Astrocyte (in vitro differentiated cells and primary cell): ENCODE data around the gene ROPN1. TPM values are rescaled to one million over a fixed set of nuclear protein-coding genes. Genes with fewer than 3 reads are reported as not detected.

ENCODE experiments used
- DNase-seq: peaks from one replicate; pipeline ENCODE4 v3.0.0-alpha.2; 2010; ENCODE audit warnings: low read depth
- FAIRE-seq: peaks from 2 replicates; lab custom pipeline; 2011; peaks lifted over from hg19 to GRCh38; lab: Jason Lieb, UNC
- H2AFZ ChIP-seq: 2 replicates; pipeline ENCODE4 v1.6.0; 2012; ENCODE audit warnings: low read depth, low read length, inconsistent platforms
- H3K27ac ChIP-seq: 2 replicates; pipeline ENCODE4 v1.5.1; 2011; ENCODE audit warnings: low read depth, low read length, inconsistent platforms
- H3K27me3 ChIP-seq: 2 replicates; pipeline ENCODE4 v1.6.0; 2011; ENCODE audit warnings: low read length, inconsistent platforms; ENCODE audit not compliant: insufficient read depth
- H3K36me3 ChIP-seq: 2 replicates; pipeline ENCODE4 v1.5.1; 2011; ENCODE audit warnings: low read length, inconsistent platforms; ENCODE audit not compliant: insufficient read depth
- H3K4me1 ChIP-seq: 2 replicates; pipeline ENCODE4 v1.5.1; 2011; ENCODE audit warnings: low read length, inconsistent platforms; ENCODE audit not compliant: insufficient read depth
- H3K4me2 ChIP-seq: 2 replicates; pipeline ENCODE4 v1.6.0; 2012; ENCODE audit warnings: low read length, inconsistent platforms
- H3K4me3 ChIP-seq: 2 replicates; pipeline ENCODE4 v1.5.1; 2011; ENCODE audit warnings: low read depth, mild to moderate bottlenecking, low read length, inconsistent platforms; ENCODE audit not compliant: insufficient read depth
- H3K79me2 ChIP-seq: 2 replicates; pipeline ENCODE4 v1.6.0; 2012; ENCODE audit warnings: mild to moderate bottlenecking, low read length, inconsistent platforms; ENCODE audit not compliant: insufficient read depth
- H3K9ac ChIP-seq: 2 replicates; pipeline ENCODE4 v1.6.0; 2012; ENCODE audit warnings: mild to moderate bottlenecking, low read length, inconsistent platforms
- H3K9me3 ChIP-seq: 2 replicates; pipeline ENCODE4 v1.5.1; 2012; ENCODE audit warnings: low read depth, mild to moderate bottlenecking, low read length, inconsistent platforms; ENCODE audit not compliant: insufficient read depth
- H4K20me1 ChIP-seq: 2 replicates; pipeline ENCODE4 v1.6.0; 2012; ENCODE audit warnings: low read length, inconsistent platforms; ENCODE audit not compliant: insufficient read depth
- H3K27ac Mint-ChIP-seq: one replicate; pipeline ENCODE4 v1.8.0; 2021; ENCODE audit warnings: mild to moderate bottlenecking, mixed read lengths; ENCODE audit not compliant: unreplicated experiment
- H3K27me3 Mint-ChIP-seq: one replicate; pipeline ENCODE4 v1.8.0; 2021; ENCODE audit warnings: low read depth, mixed read lengths; ENCODE audit not compliant: unreplicated experiment
- H3K36me3 Mint-ChIP-seq: one replicate; pipeline ENCODE4 v1.8.0; 2021; ENCODE audit warnings: low read depth, mixed read lengths; ENCODE audit not compliant: unreplicated experiment
- H3K4me1 Mint-ChIP-seq: one replicate; pipeline ENCODE4 v1.8.0; 2021; ENCODE audit warnings: low read depth, mixed read lengths; ENCODE audit not compliant: unreplicated experiment
- H3K4me3 Mint-ChIP-seq: one replicate; pipeline ENCODE4 v1.8.0; 2021; ENCODE audit warnings: mild to moderate bottlenecking, moderate library complexity, mixed read lengths; ENCODE audit not compliant: unreplicated experiment
- H3K9me3 Mint-ChIP-seq: one replicate; pipeline ENCODE4 v1.8.0; 2021; ENCODE audit warnings: mild to moderate bottlenecking, mixed read lengths; ENCODE audit not compliant: unreplicated experiment
- EZH2 ChIP-seq: IDR thresholded peaks from 2 replicates; pipeline ENCODE4 v1.6.1; 2012; ENCODE audit warnings: mild to moderate bottlenecking, low read length, inconsistent platforms; ENCODE audit not compliant: insufficient read depth
- total RNA-seq: library from RNA; stranded (reverse); gene quantifications from 2 replicates; pipeline ENCODE4 v1.2.1, GENCODE V29; 2021
- TF ChIP-seq, protein P1 (sequence below): IDR thresholded peaks from 2 replicates; pipeline ENCODE4 v1.5.1; 2011; ENCODE audit warnings: low read depth, mild to moderate bottlenecking, inconsistent platforms, low read length, moderate library complexity; ENCODE audit not compliant: insufficient read depth

ROPN1 gene
- total RNA-seq, 1 donor from 2014 or later: not detected

DNA sequence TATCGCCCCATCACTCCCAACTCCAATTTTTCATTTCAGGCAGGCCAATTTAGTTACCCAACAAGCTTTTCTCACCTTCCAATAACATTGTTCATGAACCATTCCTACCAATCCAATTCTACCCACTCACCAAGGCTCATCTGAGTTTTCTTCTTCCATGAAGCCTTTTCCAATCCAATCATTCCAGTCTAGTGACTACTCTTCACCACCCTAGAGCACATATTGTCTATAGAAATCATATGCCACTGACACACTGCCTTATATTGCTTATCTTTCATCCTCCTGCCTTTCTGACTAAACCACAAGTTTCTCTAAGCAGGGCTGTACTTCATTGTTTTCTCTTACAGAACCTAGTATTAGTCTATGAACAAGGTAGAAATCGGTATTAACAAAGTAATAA is 42.3 kb downstream of the ROPN1 start:
- peaks cover 56% of the 10 kb centered on the region for H3K36me3 ChIP-seq
- no peak overlapping the region for H3K4me2 ChIP-seq
- H3K9me3 Mint-ChIP-seq: no peaks in the 10 kb centered on the region
- peaks cover 9% of the 10 kb centered on the region for H3K36me3 Mint-ChIP-seq
- H4K20me1 ChIP-seq: no peaks in the 10 kb centered on the region
- no peaks in the 10 kb centered on the region for H3K79me2 ChIP-seq
- TF ChIP-seq, protein P1, sequence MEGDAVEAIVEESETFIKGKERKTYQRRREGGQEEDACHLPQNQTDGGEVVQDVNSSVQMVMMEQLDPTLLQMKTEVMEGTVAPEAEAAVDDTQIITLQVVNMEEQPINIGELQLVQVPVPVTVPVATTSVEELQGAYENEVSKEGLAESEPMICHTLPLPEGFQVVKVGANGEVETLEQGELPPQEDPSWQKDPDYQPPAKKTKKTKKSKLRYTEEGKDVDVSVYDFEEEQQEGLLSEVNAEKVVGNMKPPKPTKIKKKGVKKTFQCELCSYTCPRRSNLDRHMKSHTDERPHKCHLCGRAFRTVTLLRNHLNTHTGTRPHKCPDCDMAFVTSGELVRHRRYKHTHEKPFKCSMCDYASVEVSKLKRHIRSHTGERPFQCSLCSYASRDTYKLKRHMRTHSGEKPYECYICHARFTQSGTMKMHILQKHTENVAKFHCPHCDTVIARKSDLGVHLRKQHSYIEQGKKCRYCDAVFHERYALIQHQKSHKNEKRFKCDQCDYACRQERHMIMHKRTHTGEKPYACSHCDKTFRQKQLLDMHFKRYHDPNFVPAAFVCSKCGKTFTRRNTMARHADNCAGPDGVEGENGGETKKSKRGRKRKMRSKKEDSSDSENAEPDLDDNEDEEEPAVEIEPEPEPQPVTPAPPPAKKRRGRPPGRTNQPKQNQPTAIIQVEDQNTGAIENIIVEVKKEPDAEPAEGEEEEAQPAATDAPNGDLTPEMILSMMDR: no peak
- no peak for TF ChIP-seq EZH2
- FAIRE-seq: peak; percentile 84
- no peaks in the 10 kb centered on the region for H3K27me3 Mint-ChIP-seq
- H3K4me3 Mint-ChIP-seq: no peak overlapping the region
- no peak overlapping the region for H3K4me3 ChIP-seq
- H3K4me1 Mint-ChIP-seq: peaks cover 10% of the 10 kb centered on the region
- H3K9ac ChIP-seq: no peak overlapping the region
- peak; percentile 72 for DNase-seq
- H3K27ac Mint-ChIP-seq: peak overlapping the region; percentile 2
- no peaks in the 10 kb centered on the region for H3K27me3 ChIP-seq
- H3K27ac ChIP-seq: peak overlapping the region; percentile 6
- H3K9me3 ChIP-seq: no peaks in the 10 kb centered on the region
- no peaks in the 10 kb centered on the region for H3K4me1 ChIP-seq
- no peak overlapping the region for H2AFZ ChIP-seq

DNA sequence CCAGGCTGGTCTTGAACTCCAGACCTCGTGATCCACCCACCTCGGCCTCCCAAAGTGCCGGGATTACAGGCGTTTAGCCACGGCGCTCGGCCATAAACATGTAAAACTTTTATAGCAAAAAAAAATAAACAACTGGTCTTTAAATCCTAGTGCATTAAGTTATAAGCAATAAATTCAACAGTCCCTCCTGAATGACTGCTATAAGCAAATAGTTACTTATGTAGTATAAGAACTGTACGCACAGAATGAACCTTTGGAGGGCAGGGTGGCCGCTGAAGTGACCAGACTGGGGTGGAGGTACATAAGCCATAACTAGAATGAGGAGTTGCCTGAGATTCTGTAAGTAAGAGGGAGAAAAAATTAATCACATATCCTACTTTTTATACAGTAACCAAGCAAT is 43.5 kb downstream of the ROPN1 start:
- H3K27ac ChIP-seq: no peak overlapping the region
- no peak overlapping the region for H3K9ac ChIP-seq
- no peak overlapping the region for H3K4me2 ChIP-seq
- Mint-ChIP-seq H3K4me3 (no peak overlapping the region), H3K27me3 (no peaks in the 10 kb centered on the region), H3K27ac (no peak overlapping the region), H3K4me1 (peaks cover 10% of the 10 kb centered on the region), H3K9me3 (no peaks in the 10 kb centered on the region), H3K36me3 (peaks cover 12% of the 10 kb centered on the region)
- no peaks in the 10 kb centered on the region for H4K20me1 ChIP-seq
- FAIRE-seq: no peak
- TF ChIP-seq, protein P1: no peak
- no peak for TF ChIP-seq EZH2
- no peaks in the 10 kb centered on the region for H3K27me3 ChIP-seq
- H3K4me1 ChIP-seq: no peaks in the 10 kb centered on the region
- no peaks in the 10 kb centered on the region for H3K9me3 ChIP-seq
- H2AFZ ChIP-seq: no peak overlapping the region
- no peak overlapping the region for H3K4me3 ChIP-seq
- no peak for DNase-seq
- peaks cover 61% of the 10 kb centered on the region for H3K36me3 ChIP-seq
- no peaks in the 10 kb centered on the region for H3K79me2 ChIP-seq

DNA sequence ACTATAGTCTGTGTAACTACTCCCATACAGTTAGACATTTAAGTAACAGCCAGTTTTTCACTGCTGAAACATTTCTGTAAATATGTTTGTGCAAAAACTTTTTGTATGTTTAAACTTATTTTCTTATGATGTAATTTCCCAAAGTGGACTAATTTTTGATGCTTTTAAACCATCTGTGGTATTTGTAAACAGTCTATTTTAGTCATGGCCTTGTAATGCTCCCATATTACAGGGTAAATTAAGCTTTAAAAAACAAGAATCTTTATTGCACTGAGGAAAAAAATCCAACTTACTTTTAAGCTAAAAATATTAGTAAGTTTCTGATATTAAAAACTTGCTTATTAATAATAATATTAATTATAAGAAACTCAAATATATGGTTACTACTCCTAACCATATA is 44.4 kb downstream of the ROPN1 start:
- DNase-seq: no peak
- peaks cover 53% of the 10 kb centered on the region for H3K36me3 ChIP-seq

More for the DNA sequence above, 44.4 kb downstream of the ROPN1 start:
- H3K4me1 Mint-ChIP-seq: peaks cover 10% of the 10 kb centered on the region
- Histone ChIP-seq H4K20me1 (no peaks in the 10 kb centered on the region), H3K27me3 (no peaks in the 10 kb centered on the region), H3K9ac (no peak overlapping the region), H3K4me3 (no peak overlapping the region), H3K4me1 (no peaks in the 10 kb centered on the region), H3K79me2 (no peaks in the 10 kb centered on the region), H3K9me3 (no peaks in the 10 kb centered on the region), H3K4me2 (no peak overlapping the region), H2AFZ (no peak overlapping the region), H3K27ac (no peak overlapping the region)
- TF ChIP-seq, protein P1: no peak
- no peak for TF ChIP-seq EZH2
- H3K27me3 Mint-ChIP-seq: no peaks in the 10 kb centered on the region
- peaks cover 15% of the 10 kb centered on the region for H3K36me3 Mint-ChIP-seq
- H3K27ac Mint-ChIP-seq: no peak overlapping the region
- no peak overlapping the region for H3K4me3 Mint-ChIP-seq
- H3K9me3 Mint-ChIP-seq: no peaks in the 10 kb centered on the region
- FAIRE-seq: no peak
